GM12878 (cell line): Measurements from ENCODE around the gene PTGDR2. TPM values are rescaled to one million over a fixed set of nuclear protein-coding genes. Genes with fewer than 3 reads are reported as not detected.

Experiments
- ATF7 ChIP-seq: fragments of 450-650 bp; IDR thresholded peaks from 2 replicates; pipeline ENCODE4 v1.6.1; 2016; ENCODE audit warnings: low read depth, mild to moderate bottlenecking
- BCLAF1 ChIP-seq: fragments of 450-650 bp; IDR thresholded peaks from 2 replicates; pipeline ENCODE4 v1.6.1; 2017; ENCODE audit warnings: antibody characterized with exemption, mild to moderate bottlenecking, moderate library complexity
- BHLHE40 ChIP-seq, 2 experiments: fragments of 450-650 bp in 1 of 2; IDR thresholded peaks; 2 replicates each; pipeline ENCODE4 v1.6.1; 2011 to 2017; ENCODE audit warnings: low read depth in 2 of 2, borderline replicate concordance in 1 of 2, improper control_type of control experiment in 1 of 2, low read length in 1 of 2, mild to moderate bottlenecking in 1 of 2
- BMI1 ChIP-seq: fragments of 450-650 bp; IDR thresholded peaks from 2 replicates; pipeline ENCODE4 v1.6.1; 2016; ENCODE audit warnings: mild to moderate bottlenecking, moderate library complexity, borderline replicate concordance
- CBX5 ChIP-seq: sonication (generic); IDR thresholded peaks from 2 replicates; pipeline ENCODE4 v1.6.1; 2016; ENCODE audit warnings: low read depth, moderate library complexity, mild to moderate bottlenecking, inconsistent platforms
- ELK1 ChIP-seq: IDR thresholded peaks from 2 replicates; pipeline ENCODE4 v1.6.1; 2012; ENCODE audit warnings: low read depth, low read length, improper control_type of control experiment
- ESRRA ChIP-seq: IDR thresholded peaks from 2 replicates; pipeline ENCODE4 v1.6.1; 2012; ENCODE audit warnings: mild to moderate bottlenecking, low read length, improper control_type of control experiment
- HDAC6 ChIP-seq: fragments of 200-600 bp; sonication (generic); IDR thresholded peaks from one replicate; pipeline ENCODE4 v1.8.0; 2017; ENCODE audit warnings: antibody characterized with exemption; ENCODE audit not compliant: unreplicated experiment
- IRF4 ChIP-seq: IDR thresholded peaks from 2 replicates; pipeline ENCODE4 v1.6.1; 2011; ENCODE audit warnings: low read depth, low read length
- NFYA ChIP-seq: IDR thresholded peaks from 2 replicates; pipeline ENCODE4 v1.6.1; 2011; ENCODE audit warnings: low read depth, mild to moderate bottlenecking, low read length, improper control_type of control experiment, borderline replicate concordance
- NR2C1 ChIP-seq: fragments of 450-650 bp; IDR thresholded peaks from 2 replicates; pipeline ENCODE4 v1.6.1; 2017; ENCODE audit warnings: antibody characterized with exemption, mild to moderate bottlenecking, moderate library complexity
- PAX5 ChIP-seq: IDR thresholded peaks from 2 replicates; pipeline ENCODE4 v1.6.1; 2011; ENCODE audit warnings: low read depth, low read length, borderline replicate concordance
- PBX3 ChIP-seq: IDR thresholded peaks from 2 replicates; pipeline ENCODE4 v1.6.1; 2011; ENCODE audit warnings: mild to moderate bottlenecking, low read depth, low read length, moderate library complexity; ENCODE audit not compliant: insufficient replicate concordance
- POLR2A ChIP-seq: IDR thresholded peaks from 2 replicates; pipeline ENCODE4 v1.6.1; 2011; ENCODE audit warnings: low read depth, mild to moderate bottlenecking, low read length
- POLR2AphosphoS5 ChIP-seq: IDR thresholded peaks from 2 replicates; pipeline ENCODE4 v1.6.1; 2011; ENCODE audit warnings: mild to moderate bottlenecking, low read length, inconsistent platforms
- RUNX3 ChIP-seq: IDR thresholded peaks from 2 replicates; pipeline ENCODE4 v1.6.1; 2012; ENCODE audit warnings: low read length, inconsistent platforms
- SKIL ChIP-seq: fragments of 450-650 bp; IDR thresholded peaks from 2 replicates; pipeline ENCODE4 v1.6.1; 2017; ENCODE audit warnings: mild to moderate bottlenecking, low read depth, inconsistent platforms; ENCODE audit not compliant: poor library complexity, severe bottlenecking
- SRF ChIP-seq, 2 experiments: IDR thresholded peaks; 2 replicates each; pipeline ENCODE4 v1.6.1; 2011; ENCODE audit warnings: low read depth in 2 of 2, low read length in 2 of 2, mild to moderate bottlenecking in 1 of 2, moderate library complexity in 1 of 2
- ZNF687 ChIP-seq: fragments of 450-650 bp; IDR thresholded peaks from 2 replicates; pipeline ENCODE4 v1.6.1; 2017; ENCODE audit warnings: mild to moderate bottlenecking, moderate library complexity
- polyA plus RNA-seq, 11 experiments: library from polyadenylated mRNA; depleted of rRNA in 4 of 11; unstranded in 6 of 11; stranded (reverse) in 5 of 11; fragments of >200 nt; fragmentation: Nextera tagmentation in 4 of 11; fragmentation: Illumina TruSeq in 1 of 11; extraction: Ambion mirVana in 4 of 11; extraction: Trizol in 1 of 11; gene quantifications; 1 replicate in 1 of 11; 2 replicates in 10 of 11; pipeline versions ENCODE4 v1.2.1 to v1.2.3, GENCODE V29; 2011 to 2016; ENCODE audit warnings: inconsistent platforms in 2 of 11, missing spikeins in 2 of 11, low read depth in 1 of 11
- total RNA-seq, 4 experiments: library from RNA; depleted of rRNA in 3 of 4; stranded (reverse); fragments of >200 nt in 3 of 4; fragmentation: Illumina TruSeq in 1 of 4; extraction: Trizol in 1 of 4; gene quantifications; 2 replicates each; pipeline versions ENCODE4 v1.2.1 to v1.2.3, GENCODE V29; 2013 to 2021

PTGDR2 gene
- total and polyA plus RNA-seq, 10 of the 15 experiments (the other 5 are each of a cell fraction or from before 2014, with no cell fraction given): 0.01 to 0.28 (median 0.15) TPM; not detected in 6

- TF ChIP-seq BHLHE40 (IDR thresholded peaks at IDR 0.05; ENCODE audit: borderline replicate concordance in 1 of 2, low read depth in 2 of 2, low read length in 1 of 2) (peak in 1 of 2 experiments; percentile 12; a peak in 1 of 4 replicates), PAX5 (no peak), POLR2A (no peak), BCLAF1 (no peak), BMI1 (no peak), NFYA (no peak), HDAC6 (no peak), PBX3 (no peak), ELK1 (0 out of 2 replicates have a peak, but pooled peaks have one; percentile 19), ATF7 (no peak), IRF4 (no peak), ZNF687 (no peak), ESRRA (no peak), NR2C1 (no peak), SRF (IDR thresholded peaks at IDR 0.05; ENCODE audit: low read depth in 2 of 2, low read length in 2 of 2) (no peak), POLR2AphosphoS5 (no peak), RUNX3 (no peak), SKIL (no peak), CBX5 (no peak)
Observed at GRCh38 chr11:60831143-60831500, 24.6 kb downstream of the PTGDR2 start (continued).
